ENCODE results near the gene UFSP1.

The UFSP1 gene

GRCh38 chr7:100879685-100880261 lies 9.7 kb downstream of the UFSP1 start:
- in situ Hi-C loops (cut with MboI; ENCODE audit: low sequenced_read_pairs, unreplicated experiment): no loop called here
- no peak for TF ChIP-seq CTCF (IDR thresholded peaks at IDR 0.05; ENCODE audit: borderline replicate concordance, control extremely low read depth, extremely low read depth, insufficient read depth, missing control alignments)
- DNase-seq (ENCODE audit: low spot score): no peak

- in situ Hi-C loops (cut with MboI; ENCODE audit: low sequenced_read_pairs, unreplicated experiment): no loop called here
- DNase-seq (ENCODE audit: low spot score): no peak
- no peak for TF ChIP-seq CTCF (IDR thresholded peaks at IDR 0.05; ENCODE audit: borderline replicate concordance, control extremely low read depth, extremely low read depth, insufficient read depth, missing control alignments)
Observed at GRCh38 chr7:100878685-100879084, 10.8 kb downstream of the UFSP1 start.

- no peak for TF ChIP-seq CTCF (IDR thresholded peaks at IDR 0.05; ENCODE audit: borderline replicate concordance, control extremely low read depth, extremely low read depth, insufficient read depth, missing control alignments)
- no peak for DNase-seq (ENCODE audit: low spot score)
- in situ Hi-C loops (cut with MboI; ENCODE audit: low sequenced_read_pairs, unreplicated experiment): no loop called here
Observed at GRCh38 chr7:100878013-100878412, 11.5 kb downstream of the UFSP1 start.

- TF ChIP-seq CTCF (IDR thresholded peaks at IDR 0.05; ENCODE audit: borderline replicate concordance, control extremely low read depth, extremely low read depth, insufficient read depth, missing control alignments): no peak
- peak; percentile 69 for DNase-seq (ENCODE audit: low spot score)
- in situ Hi-C loops (cut with MboI; ENCODE audit: low sequenced_read_pairs, unreplicated experiment): no loop called here
Observed at GRCh38 chr7:100875356-100875751, 14.2 kb downstream of the UFSP1 start.

- peak; percentile 99 for DNase-seq (ENCODE audit: low spot score)
- in situ Hi-C loops (cut with MboI; ENCODE audit: low sequenced_read_pairs, unreplicated experiment): loop anchor here (25.0 kb wide), 1 partner anchor 412 kb away; the partner anchor contains the start of gene SPACDR
- TF ChIP-seq CTCF (IDR thresholded peaks at IDR 0.05; ENCODE audit: borderline replicate concordance, control extremely low read depth, extremely low read depth, insufficient read depth, missing control alignments): no peak
Observed at GRCh38 chr7:100874577-100875355, 14.7 kb downstream of the UFSP1 start, which contains the start of gene SRRT. TSS of gene SRRT (plus strand) at chr7:100875103. CDS start at chr7:100875591, 488 bp downstream.

GRCh38 chr7:100874300-100874576 lies 15.3 kb downstream of the UFSP1 start:
- TF ChIP-seq CTCF (IDR thresholded peaks at IDR 0.05; ENCODE audit: borderline replicate concordance, control extremely low read depth, extremely low read depth, insufficient read depth, missing control alignments): no peak
- no peak for DNase-seq (ENCODE audit: low spot score)
- in situ Hi-C loops (cut with MboI; ENCODE audit: low sequenced_read_pairs, unreplicated experiment): loop anchor here (25.0 kb wide), 1 partner anchor 412 kb away; the partner anchor contains the start of gene SPACDR
